HG02884 (cell line): ENCODE results near the gene CKAP5.

ENCODE experiments used
- ATAC-seq: cut with Tn5 transposase; IDR thresholded peaks from one replicate; pipeline ENCODE4 v1.9.1; 2021; ENCODE audit warnings: mild to moderate bottlenecking, moderate library complexity; ENCODE audit not compliant: unreplicated experiment

Gene CKAP5

DNA sequence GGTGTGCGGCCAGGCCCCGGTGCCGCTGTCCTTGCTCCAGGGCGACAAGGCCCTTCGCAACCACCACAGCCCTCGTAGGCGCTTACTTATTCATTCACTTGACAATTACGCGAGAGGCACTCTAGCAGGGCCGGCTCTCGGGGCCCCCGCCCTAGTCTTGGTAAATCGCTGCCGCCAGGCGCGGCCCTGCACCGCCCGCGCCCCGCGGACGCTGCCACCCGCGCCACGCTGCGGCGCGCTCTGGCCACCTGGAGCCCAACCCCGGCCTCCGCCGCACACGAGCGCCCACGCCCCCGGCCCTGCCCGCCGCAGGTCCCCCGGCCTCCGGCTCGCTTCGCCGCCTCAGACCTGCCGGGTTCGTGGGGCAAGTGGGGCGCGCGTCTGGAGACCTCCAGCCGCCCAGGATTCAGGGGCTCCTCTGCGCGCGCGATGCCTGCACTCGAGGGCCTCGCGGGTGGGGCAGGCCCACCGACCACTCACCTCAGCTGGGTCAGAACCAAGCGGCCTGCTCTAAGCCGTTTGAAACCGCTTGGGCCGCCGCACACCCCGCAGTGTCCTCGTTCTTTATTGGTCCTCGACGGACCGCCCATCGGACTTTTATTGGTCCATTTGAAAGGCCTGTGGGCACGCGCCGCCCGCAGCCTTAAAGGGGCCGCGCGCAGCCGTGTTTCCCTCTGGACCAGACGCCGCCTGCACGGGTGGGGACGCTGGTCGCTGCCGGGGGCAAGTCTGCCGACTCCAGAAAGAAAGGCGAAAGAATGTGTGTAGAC is at the start of gene CKAP5:
Gene CKAP5, minus strand, starts transcription at position 541 of the 770 bp plus-strand sequence. CDS start 25,049 bp downstream, outside the sequence.
- ATAC-seq = peak; percentile 91

DNA sequence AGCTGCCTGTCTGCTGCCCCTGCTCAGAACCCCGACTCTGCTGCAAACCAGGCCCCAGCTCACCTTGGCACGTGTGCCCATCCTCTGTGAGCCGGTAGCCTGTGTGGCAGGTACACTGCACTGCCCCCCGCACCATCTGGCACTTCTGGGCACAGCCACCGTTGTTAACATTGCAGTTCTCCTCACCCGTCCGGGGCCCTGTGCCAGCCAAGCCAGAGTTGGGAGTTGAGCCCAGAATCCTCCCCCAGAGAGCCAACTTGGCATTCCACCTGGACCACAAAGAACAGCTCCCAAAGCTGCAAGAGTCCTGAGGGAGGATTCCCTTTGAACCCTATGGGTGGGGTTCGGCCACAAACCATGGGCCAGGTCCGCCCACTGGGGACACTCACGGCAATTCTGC is 49.7 kb upstream of the CKAP5 start:
- no peak for ATAC-seq

DNA sequence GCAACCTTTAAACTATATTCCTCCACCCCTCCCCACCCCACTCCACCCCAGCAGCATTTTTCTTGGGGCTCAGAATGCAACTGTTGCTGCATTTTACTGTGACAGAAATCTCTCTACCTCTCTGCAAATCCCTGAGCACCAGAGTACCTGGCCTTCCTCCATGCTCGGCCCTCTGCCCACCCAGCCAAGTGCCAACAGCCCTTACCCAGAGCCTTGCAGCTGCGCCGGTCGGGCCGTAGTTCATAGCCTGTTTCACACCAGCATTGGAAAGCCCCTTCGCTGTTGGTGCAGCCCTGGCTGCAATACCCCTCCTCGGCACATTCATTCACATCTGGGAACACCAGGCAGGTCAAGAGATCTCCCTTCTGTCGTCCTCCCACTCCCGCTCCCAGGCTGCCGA is 48.9 kb upstream of the CKAP5 start:
- no peak for ATAC-seq

- ATAC-seq = no peak
Observed at GRCh38 chr11:46894506-46894905, 48.4 kb upstream of the CKAP5 start.

GRCh38 chr11:46892838-46893237 is 46.8 kb upstream of the CKAP5 start:
- ATAC-seq = no peak

GRCh38 chr11:46892109-46892508 is 46.0 kb upstream of the CKAP5 start:
- no peak for ATAC-seq

GRCh38 chr11:46890665-46891064 is 44.6 kb upstream of the CKAP5 start:
- no peak for ATAC-seq

DNA sequence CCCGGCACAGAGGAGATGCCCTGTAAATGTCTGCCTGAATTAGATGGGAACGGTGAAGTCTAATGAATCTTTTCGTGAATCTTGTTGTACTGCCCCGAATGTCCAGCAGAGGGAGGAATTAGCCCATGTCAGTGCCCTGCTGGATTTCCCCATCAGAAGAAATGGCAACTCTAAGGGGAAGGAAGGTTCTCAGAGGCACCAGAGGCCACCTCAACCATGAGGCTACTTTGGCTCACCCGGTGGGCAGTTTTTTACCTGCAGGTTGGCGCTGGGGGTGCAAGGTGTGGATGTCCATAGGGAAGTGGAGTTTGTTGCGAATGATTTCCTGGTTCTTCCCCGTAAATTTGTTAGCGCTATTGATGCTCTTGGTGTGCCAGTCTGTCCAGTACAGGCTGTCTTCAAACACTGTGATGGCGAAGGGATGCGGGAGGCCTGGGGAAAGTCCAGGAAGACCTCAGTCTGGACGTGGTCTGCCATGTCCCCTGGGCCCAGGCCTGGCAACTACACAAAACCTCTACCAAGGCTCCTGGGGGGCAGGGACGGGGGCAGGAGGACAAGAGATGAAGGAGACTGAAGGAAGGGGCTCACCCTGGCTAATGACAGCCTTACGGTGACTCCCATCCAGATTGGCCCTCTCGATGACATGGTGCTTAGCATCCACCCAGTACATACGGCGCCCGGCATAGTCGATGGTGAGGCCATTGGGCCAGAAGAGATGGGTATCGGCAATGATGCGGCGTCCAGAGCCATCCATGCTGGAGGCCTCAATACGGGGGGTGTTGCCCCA is 43.8 kb upstream of the CKAP5 start:
- ATAC-seq = no peak

- no peak for ATAC-seq
Observed at GRCh38 chr11:46889251-46889650, 43.2 kb upstream of the CKAP5 start.

DNA sequence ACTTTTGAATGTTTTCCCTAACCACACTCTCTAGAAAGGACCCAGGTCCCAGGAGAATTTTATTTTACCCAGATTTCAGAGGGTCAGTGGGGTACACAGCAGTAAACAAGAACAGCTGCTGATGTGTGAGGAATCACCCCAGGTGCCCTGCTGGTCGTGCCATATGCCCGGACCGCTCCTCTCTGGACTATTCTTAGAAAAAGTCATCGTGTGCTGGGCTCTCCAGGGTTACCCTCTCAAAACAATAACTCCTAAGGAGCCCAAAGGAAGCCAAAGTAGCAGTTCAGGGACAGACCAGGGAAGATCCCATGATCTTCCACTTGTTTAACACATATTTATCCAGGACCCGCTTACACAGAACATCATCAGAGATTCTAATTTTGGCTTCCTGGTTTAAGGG is 42.6 kb upstream of the CKAP5 start:
- no peak for ATAC-seq

DNA sequence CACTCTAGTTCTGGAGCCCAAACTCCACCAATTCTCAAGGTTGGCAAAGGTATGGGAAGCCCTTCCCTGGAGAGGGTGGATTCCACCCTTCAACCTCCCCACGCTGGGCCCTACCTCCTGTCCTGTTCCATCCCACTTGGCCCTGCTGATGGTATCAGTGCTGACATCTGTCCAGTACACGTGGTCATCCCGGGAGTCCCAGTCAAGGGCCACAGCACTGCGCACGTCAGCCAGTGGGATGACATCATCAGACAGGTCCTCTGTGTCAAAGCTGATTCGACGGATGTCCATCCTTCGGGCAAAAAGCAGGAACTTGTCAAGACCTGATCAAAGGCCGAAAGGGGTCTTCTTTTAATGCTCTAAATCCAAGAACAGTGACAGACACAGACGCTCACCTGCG is 40.1 kb upstream of the CKAP5 start:
- no peak for ATAC-seq

- ATAC-seq = no peak
Observed at GRCh38 chr11:46879056-46879585, 33.0 kb upstream of the CKAP5 start.

GRCh38 chr11:46877580-46877979 is 31.5 kb upstream of the CKAP5 start:
- no peak for ATAC-seq

DNA sequence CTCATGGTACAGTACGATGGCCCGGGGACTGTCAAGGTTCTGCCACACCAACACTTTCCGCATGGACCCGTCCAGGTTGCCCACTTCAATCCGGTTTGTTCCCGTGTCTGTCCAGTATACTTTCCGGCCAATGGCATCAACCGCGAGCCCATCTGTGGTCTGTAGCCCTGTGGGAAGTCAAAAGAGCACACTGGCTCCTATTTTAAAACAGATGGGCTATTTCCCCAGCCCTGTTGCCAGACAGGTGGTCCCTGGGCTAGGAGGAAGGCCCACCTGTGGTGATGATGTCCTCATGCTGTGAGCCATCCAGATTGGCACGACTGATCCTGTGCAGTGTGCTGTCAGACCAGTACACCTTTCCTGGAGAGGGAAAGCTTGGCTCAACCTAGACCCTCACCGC is 30.4 kb upstream of the CKAP5 start:
- ATAC-seq = no peak

DNA sequence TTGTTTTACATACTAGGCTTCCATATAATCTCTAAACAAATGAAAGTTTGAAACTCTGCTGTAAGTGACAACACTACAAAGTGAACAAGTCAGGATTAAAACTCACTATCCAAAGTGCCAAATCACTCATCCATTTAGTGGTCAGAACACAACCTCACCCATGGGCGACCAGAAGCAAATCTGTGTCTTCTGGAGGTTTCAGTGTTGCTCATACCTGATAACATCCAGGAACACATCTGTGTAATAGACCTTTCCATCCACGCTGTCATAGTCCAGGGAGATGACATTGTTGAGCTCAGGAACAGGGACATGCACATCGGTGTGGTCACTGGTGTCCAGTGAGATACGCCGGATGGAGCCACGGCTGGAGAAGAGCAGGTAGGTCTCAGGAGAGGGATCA is 28.5 kb upstream of the CKAP5 start:
- no peak for ATAC-seq

- no peak for ATAC-seq
Observed at GRCh38 chr11:46868912-46869311, 22.8 kb upstream of the CKAP5 start.

- no peak for ATAC-seq
Observed at GRCh38 chr11:46865340-46865739, 19.3 kb upstream of the CKAP5 start.

GRCh38 chr11:46860218-46860617 is 14.1 kb upstream of the CKAP5 start:
- ATAC-seq = no peak

GRCh38 chr11:46858920-46859546 is 13.0 kb upstream of the CKAP5 start:
- ATAC-seq = no peak

DNA sequence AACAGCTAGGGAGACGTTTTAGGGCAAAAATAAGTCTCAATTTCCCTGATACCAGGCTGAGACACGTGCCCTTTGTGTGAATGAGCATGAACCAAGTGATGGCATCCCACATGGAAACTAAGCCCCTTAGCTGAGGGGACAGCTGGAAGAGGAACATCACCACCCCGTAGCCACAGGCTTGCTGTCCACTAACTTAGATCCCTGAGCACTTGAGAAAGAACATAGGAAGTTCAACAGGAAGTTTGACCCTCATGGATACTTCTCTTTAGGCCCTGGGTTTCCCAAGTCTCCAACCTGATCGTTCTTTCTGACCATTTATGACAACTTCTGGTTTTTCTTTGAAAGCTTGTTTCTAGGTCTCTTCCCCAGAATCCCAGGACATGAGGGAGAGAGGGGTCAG is 11.6 kb upstream of the CKAP5 start:
- no peak for ATAC-seq

GRCh38 chr11:46856605-46857343 is 10.7 kb upstream of the CKAP5 start:
- no peak for ATAC-seq
